HG02981 (cell line): Measurements from ENCODE around the gene L3HYPDH.
"Not testable (repeated sequence)": the region's sequence is repeated elsewhere in the genome, so short reads cannot be mapped to it uniquely, and the experiment has no call there.

Source experiments
- ATAC-seq: cut with Tn5 transposase; IDR thresholded peaks from one replicate; pipeline ENCODE4 v1.9.1; 2021; ENCODE audit warnings: mild to moderate bottlenecking, moderate library complexity; ENCODE audit not compliant: unreplicated experiment

L3HYPDH gene

DNA sequence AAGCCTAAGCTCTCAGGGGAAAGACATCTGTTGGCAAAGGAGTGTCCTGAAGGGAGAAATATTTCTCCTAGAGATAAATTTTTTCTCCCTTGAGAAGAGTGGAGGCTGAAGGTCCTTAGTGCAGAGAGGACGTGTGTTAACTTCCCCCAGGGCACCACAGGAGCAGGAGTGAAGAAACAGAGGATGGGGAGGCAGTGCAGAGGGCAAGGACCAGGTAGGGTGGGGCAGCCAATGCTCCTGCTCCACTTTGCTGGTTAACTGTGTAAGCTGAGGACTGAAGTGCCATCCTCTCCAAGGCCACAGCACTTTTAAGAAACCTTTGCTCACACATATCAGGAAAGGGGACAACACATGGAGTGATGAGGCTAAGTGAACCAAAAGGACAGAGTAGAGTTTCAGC, 4.0 kb downstream of the L3HYPDH start:
- ATAC-seq, result no peak

- ATAC-seq, result no peak
Observed at GRCh38 chr14:59478540-59478939, 5.7 kb downstream of the L3HYPDH start.

- ATAC-seq, result no peak
Observed at GRCh38 chr14:59475709-59476108, 8.5 kb downstream of the L3HYPDH start.

GRCh38 chr14:59474172-59474571, 10.0 kb downstream of the L3HYPDH start:
- no peak for ATAC-seq

DNA sequence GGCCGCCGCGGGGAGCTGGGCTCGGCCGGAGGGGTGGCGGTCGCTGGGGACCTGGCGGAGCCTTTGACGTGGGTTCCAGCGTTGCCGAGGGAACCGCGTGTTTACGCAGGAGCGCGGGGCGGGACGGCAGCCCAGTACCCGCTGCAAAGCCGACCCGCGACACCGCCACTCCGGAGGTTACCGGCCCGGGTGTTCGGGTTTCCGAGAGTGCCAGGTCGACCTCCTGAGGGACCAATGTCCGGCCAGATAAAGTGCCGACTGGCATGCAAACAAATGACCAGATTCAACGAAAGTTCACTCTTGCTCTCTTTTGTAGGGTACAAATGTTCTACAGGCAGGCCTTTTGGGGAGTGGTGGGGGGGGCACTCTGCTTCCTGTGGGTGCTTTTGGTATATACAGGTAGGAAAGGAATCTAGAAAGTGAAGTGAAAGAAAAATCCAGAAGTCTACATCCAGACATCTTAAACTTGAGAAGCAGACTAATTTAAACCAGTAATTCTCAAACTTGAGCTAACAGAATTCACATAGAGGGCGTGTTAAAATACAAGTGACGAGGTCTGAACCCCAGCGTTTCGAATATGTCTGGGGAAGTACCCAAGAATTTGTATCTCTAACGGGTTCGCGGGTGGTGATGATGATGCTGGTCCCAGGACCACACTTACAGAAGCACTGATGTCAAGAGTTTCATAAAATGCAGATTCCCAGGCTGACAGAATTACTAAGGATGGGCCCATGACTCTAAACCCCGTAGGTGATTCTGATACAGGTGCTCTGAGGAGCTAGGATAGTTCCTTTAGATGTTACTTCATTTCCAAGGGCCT, 18.7 kb downstream of the L3HYPDH start, which contains the start of gene GPR135:
GPR135 (minus strand) TSS at position 65 of the 820 bp plus-strand sequence. CDS start 154 bp downstream, outside the sequence.
- peak; percentile 33 for ATAC-seq

GRCh38 chr14:59464486-59465315, 19.5 kb downstream of the L3HYPDH start:
- peak; percentile 57 for ATAC-seq

GRCh38 chr14:59463787-59464485, 20.3 kb downstream of the L3HYPDH start:
- ATAC-seq, result no peak

DNA sequence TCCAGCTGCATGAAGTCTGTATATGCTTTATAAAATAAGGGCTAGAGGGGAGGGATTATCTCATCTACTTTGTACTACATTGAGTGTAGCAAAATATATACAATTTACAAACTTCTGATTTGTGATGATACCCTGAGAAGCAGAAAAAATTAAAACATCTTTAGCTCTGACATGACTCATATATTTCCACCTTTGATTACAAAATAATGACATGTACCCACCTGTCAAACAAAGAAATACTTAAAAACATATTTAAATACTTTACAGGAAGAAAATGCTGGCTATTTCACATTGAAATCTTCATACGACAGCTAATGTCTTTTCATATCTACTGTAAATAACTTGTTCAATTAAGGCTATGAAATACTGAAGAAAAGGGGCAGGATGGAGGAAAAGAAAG, 22.3 kb downstream of the L3HYPDH start:
- ATAC-seq, result no peak

GRCh38 chr14:59460378-59460777, 23.8 kb downstream of the L3HYPDH start:
- no peak for ATAC-seq

DNA sequence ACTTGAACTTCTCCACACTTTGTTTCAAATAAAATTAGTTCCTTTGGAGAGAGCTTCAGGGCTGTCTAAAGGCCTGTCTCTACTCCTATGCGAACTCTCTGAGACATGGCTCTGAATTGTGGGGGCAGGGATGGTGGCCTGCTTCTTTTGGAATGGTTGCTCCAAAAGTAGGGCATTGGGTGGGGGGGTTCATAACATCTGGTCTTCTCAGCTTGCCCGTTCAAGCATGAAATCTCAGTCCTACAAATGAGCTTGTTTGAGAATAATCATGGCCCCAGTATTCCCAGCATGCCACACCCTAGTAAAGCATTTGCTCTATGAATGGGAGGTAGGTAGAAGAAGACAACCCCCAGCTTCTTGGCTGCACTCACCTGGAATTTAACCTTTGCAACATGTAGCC, 25.7 kb downstream of the L3HYPDH start:
- no peak for ATAC-seq

- no peak for ATAC-seq
Observed at GRCh38 chr14:59455411-59455810, 28.8 kb downstream of the L3HYPDH start.

DNA sequence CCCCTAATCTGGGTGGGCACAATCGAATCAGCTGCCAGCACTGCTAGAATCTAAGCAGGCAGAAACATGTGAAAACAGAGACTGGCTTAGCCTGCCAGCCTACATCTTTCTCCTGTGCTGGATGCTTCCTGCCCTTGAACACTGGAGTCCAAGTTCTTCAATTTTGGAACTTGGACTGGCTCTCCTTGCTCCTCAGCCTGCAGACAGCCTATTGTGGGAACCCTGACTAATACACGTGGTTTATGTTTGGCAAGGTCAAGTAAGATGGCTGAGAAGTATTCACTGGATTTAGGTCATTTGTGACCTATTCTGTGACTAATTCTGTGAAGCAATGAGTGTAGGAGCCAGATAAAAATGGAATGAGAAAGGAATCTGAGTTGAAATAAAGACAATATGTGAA, 30.1 kb downstream of the L3HYPDH start:
- no peak for ATAC-seq

DNA sequence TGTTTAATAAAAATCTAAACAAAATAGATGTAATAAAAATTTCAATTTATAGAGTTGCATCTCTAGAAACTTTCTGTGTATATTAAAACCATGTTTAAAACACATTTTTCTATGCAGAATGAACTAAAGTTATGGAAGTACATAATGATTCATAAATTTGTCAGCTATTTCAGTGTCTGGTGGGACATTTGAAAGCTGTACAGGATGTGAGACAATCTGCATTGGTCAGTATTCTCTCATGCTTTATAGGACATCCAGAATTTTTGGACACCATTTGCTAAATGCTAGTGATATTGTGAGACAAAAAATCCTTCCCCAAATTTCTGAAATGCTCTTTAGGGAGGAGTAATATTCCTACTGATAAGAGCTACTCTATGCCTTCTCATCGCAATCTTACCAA, 32.4 kb downstream of the L3HYPDH start:
- no peak for ATAC-seq

GRCh38 chr14:59450716-59451115, 33.5 kb downstream of the L3HYPDH start:
- ATAC-seq, result no peak

GRCh38 chr14:59448673-59449072, 35.5 kb downstream of the L3HYPDH start:
- not testable (repeated sequence) for ATAC-seq

DNA sequence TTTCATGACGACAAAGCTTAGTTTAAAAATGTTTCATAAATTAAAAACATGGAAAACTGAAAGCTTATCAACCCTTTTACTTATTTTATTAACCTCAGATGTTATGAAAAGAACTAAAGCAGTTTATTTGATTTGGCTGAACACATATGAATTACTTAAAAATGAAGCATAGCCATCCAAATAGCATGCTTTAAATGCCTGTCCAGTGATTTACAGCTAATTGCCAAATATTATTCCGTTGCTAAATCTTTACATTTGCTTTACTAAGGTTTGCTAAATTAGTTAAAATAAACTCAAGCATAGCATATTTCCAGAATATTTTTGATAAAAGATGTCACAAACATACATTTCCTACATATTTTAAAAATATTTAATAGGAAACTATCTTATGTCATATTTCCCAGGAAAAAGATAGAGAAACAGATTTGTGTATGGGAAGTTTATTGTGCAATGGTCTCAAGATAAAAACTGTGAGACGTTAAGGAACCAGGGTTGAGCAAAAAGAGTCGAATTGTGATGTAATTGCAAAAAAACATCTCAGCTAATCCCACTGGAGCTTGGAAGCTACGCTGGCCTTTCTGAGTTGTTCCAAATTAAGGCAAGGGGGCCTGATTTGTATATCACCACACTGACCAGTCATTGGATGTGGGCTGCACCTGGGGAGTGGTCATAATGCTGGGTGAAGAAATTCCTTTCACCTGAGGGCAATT, 44.8 kb downstream of the L3HYPDH start:
- no peak for ATAC-seq

DNA sequence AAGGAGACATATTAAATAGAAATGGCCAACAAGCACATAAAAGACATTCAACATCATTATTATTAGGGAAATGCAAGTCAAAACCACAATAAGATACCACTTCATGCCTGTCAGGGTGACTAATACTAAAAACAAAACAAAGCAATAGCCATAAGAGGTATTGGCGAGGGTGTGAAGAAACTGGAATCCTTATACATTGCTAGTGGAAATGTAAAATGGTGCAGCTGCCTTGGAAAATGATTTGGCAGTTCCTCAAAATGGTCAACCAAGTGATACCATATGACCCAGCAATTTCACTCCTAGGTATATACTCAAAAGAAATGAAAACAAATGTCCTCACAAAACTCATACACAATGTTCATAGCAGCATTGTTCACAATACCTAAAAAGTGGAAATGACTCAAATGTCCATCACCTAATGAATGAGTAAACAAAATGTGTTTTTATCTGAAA, 46.0 kb downstream of the L3HYPDH start:
- ATAC-seq, result no peak

DNA sequence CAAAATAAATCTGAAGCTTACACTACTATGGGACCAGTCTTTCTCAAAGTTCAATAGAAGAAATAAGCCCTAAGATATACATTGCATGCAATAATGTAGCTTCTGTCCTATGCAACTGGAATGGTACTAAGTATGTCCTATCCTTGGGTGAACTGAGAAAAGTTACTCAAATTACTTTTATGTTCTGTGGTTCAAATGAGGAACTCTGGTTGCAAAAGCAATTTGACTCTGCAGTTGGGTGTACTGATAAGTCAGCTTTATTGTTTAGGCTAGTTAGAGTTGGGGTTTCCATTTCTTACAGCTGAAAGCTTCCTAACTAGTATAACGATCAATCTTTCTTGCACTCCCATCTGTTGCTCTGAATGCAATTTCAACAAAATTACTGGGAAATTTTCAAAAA, 48.2 kb downstream of the L3HYPDH start:
- no peak for ATAC-seq

DNA sequence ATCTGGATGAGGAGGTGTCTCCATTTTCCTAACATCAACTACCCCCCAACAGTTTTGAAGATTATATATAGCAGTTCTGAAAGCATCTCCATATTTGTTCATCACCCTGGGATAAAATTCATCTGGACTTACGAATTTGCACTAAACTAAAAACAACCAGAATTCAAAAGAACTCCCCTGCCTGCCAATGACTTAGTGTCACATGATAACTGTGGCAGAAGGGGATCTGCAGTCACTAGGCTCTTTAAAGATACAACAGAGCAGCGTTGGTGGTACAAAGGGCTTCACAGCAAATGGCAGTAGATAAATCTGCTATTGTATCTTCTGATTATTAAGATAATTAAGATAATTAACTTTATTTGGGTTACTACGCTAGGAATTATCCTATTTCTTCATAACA, 49.1 kb downstream of the L3HYPDH start:
- no peak for ATAC-seq

- no peak for ATAC-seq
Observed at GRCh38 chr14:59429790-59430189, 54.4 kb downstream of the L3HYPDH start.

DNA sequence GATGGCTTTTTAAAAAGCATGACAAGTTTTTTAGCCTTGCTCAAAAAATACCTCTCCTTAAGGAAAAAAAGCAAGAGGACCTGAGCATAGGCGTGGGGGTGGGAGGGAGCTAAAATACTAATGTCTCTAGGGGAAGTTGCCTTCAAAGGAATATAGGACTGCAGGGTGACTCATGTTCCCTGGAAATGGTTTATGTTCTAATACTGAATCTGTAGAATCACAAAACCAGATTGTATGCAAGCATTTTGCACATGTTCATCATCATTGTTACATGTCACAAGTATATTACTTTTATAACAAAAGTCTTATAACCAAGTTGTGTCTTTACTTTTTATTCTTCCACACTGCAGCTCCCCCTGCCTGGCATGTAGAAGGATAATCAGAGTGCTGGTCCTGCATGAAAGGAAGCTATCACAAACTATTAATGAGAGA, 55.6 kb downstream of the L3HYPDH start:
- ATAC-seq, result no peak
